ENCODE results near the gene KCNG4.

KCNG4 gene

DNA sequence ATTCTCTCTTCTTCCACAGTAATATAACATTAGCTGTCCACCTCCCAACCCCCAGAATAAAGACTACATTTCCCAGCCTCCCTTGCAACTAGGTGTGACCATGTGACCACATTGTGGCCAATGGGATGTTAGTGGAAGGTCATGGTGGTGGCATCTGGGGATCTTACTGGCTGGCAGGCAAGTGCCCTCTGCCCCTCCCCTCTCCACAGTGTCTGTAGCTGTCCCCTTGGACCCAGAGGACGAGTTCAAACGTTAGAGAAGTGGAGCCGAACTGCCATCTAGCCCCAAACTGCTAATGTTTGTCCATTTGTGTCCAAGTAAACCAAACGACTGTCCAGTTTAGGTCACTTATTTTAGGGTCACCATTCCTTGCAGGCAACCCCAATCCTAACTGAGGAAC is 26.6 kb upstream of the KCNG4 start:
- peak; percentile 75 for DNase-seq (ENCODE audit: low read depth)
- TF ChIP-seq, protein P1, sequence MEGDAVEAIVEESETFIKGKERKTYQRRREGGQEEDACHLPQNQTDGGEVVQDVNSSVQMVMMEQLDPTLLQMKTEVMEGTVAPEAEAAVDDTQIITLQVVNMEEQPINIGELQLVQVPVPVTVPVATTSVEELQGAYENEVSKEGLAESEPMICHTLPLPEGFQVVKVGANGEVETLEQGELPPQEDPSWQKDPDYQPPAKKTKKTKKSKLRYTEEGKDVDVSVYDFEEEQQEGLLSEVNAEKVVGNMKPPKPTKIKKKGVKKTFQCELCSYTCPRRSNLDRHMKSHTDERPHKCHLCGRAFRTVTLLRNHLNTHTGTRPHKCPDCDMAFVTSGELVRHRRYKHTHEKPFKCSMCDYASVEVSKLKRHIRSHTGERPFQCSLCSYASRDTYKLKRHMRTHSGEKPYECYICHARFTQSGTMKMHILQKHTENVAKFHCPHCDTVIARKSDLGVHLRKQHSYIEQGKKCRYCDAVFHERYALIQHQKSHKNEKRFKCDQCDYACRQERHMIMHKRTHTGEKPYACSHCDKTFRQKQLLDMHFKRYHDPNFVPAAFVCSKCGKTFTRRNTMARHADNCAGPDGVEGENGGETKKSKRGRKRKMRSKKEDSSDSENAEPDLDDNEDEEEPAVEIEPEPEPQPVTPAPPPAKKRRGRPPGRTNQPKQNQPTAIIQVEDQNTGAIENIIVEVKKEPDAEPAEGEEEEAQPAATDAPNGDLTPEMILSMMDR (IDR thresholded peaks at IDR 0.05; ENCODE audit: low read length, missing control alignments) = no peak
- no peak overlapping the region for H3K4me3 ChIP-seq (replicated peaks; ENCODE audit: low read depth, low read length)

DNA sequence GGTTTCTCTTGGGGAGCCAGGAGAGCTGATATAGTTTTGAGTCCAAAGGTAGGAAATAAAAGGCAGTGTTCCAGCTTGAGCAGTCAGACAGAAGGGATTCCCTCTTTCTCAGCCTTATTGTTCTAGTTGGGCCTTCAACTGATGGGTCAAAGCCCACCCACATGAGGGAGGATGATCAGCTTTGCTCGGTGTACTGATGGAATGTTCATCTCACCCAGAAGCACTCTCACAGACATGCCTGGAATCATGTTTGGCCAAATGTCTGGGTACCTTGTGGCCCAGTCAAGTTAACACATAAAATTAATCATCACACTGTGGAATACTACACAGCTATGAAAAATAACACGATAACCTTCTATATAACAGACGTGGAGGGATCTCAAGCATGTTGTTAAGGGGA is 23.1 kb upstream of the KCNG4 start:
- TF ChIP-seq, protein P1 (IDR thresholded peaks at IDR 0.05; ENCODE audit: low read length, missing control alignments) = no peak
- no peak for DNase-seq (ENCODE audit: low read depth)
- H3K4me3 ChIP-seq (replicated peaks; ENCODE audit: low read depth, low read length) = no peak overlapping the region

DNA sequence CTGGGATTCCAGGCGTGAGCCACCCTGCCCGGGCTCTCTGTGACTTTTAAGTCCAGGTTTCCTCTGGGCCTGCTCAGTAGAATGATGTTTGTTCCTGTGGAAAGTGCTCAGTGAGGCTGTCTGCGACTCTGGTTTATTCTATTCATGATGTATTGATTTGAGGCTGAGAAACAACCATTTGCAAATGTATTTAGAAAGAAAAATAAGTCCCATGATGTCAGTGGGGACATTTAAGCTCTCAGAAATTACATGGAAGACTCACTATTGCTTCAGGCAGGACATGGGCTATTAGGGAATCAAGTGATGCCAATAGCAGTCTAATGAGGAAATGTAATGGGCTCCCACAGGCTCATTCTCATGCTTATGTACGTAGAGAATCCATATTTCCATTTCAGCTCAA is 22.2 kb upstream of the KCNG4 start:
- TF ChIP-seq, protein P1 (IDR thresholded peaks at IDR 0.05; ENCODE audit: low read length, missing control alignments) = no peak
- DNase-seq (ENCODE audit: low read depth) = no peak
- H3K4me3 ChIP-seq (replicated peaks; ENCODE audit: low read depth, low read length) = no peak overlapping the region

DNA sequence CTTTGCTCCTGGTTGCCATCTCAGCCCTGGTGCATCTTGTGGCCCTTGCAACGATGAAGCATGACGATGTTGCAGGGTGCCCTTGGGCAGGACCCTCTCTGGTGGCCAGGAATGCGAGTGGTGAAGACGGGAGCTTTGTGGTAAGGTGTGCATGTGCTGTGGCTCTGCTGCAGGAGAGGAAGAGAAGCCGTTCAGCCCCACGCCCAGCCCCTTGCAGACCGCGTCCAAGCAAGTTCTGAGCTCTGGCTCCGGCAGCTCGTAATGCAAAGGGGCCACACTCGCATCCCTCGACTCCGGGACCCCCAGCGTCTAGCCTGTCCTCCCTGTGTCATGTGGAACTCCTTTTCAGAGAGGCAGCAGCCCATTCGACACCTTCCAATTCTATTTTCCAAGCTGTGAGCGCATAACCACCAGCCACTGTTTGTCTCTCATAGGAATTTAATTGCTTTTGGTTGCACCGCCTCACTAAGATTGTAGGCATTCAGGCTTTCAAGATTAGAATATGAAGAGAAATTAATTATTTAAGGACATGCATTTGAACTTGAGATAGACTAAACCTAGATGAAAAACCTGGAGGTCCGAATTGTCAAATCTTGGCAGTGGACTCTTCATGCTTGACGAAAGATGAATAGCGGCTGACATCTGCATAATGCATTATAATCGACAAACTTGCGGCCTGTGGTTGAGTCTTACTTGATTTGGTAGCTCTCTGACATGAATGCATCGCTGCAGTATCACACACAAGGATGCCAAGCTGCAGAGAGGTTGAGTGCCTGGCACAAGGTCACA is 21.1 kb upstream of the KCNG4 start:
- DNase-seq (ENCODE audit: low read depth) = no peak
- TF ChIP-seq, protein P1 (IDR thresholded peaks at IDR 0.05; ENCODE audit: low read length, missing control alignments) = no peak
- no peak overlapping the region for H3K4me3 ChIP-seq (replicated peaks; ENCODE audit: low read depth, low read length)

DNA sequence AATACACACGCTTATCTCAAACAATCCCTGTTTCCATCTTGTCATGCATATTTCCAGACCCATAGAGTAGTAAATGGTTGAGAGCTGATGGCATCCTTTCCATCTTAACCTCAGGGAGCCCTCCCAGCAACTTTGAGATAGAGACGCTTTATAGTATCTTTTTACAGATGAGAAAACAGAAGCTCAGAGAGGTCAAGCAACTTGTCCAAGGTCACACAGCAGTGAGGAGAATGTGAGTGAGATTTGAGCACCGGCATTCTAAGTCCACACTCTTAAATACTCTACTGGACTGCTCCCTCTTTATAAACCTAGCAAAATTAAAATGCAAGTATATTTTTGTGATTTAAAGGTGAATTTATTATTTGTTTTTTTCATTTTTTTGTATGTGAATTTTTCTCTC is 19.9 kb upstream of the KCNG4 start:
- no peak overlapping the region for H3K4me3 ChIP-seq (replicated peaks; ENCODE audit: low read depth, low read length)
- DNase-seq (ENCODE audit: low read depth) = no peak
- TF ChIP-seq, protein P1 (IDR thresholded peaks at IDR 0.05; ENCODE audit: low read length, missing control alignments) = no peak

DNA sequence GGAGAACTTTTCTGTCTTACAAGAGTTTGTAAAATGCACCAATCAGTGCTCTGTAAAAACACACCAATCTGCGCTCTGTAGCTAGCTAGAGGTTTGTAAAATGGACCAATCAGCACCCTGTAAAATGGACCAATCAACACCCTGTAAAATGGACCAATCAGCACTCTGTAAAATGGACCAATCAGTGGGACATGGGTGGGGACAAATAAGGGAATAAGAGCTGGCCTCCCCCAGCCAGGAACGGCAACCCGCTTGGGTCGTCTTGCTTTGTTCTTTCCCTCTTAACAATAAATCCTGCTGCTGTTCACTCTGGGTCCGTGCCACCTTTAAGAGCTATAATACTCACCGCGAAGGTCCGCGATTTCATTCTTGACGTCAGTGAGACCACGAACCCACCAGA is 18.5 kb upstream of the KCNG4 start:
- no peak overlapping the region for H3K4me3 ChIP-seq (replicated peaks; ENCODE audit: low read depth, low read length)
- TF ChIP-seq, protein P1 (IDR thresholded peaks at IDR 0.05; ENCODE audit: low read length, missing control alignments) = no peak
- DNase-seq (ENCODE audit: low read depth) = no peak
